ENCODE measurements around the gene SLC30A3.

SLC30A3 gene

GRCh38 chr2:27242614-27242951 is 20.3 kb downstream of the SLC30A3 start:
- Mint-ChIP-seq H3K4me1 (ENCODE audit: low read depth) (no peaks in the 10 kb centered on the region), H3K36me3 (ENCODE audit: low read depth) (peaks cover 73% of the 10 kb centered on the region), H3K27ac (no peak overlapping the region)

GRCh38 chr2:27241761-27242613 is 20.9 kb downstream of the SLC30A3 start:
- no peak overlapping the region for H3K27ac Mint-ChIP-seq
- H3K4me1 Mint-ChIP-seq (ENCODE audit: low read depth): no peaks in the 10 kb centered on the region
- no peaks in the 10 kb centered on the region for H3K27me3 Mint-ChIP-seq
- H3K9me3 Mint-ChIP-seq: no peaks in the 10 kb centered on the region
- intact Hi-C loops (cut with micrococcal nuclease): no loop called here
- peaks cover 79% of the 10 kb centered on the region for H3K36me3 Mint-ChIP-seq (ENCODE audit: low read depth)
- no peak overlapping the region for H3K4me3 Mint-ChIP-seq

More at GRCh38 chr2:27242614-27242951, 20.3 kb downstream of the SLC30A3 start:
- intact Hi-C loops (cut with micrococcal nuclease): no loop called here
- Mint-ChIP-seq H3K9me3 (no peaks in the 10 kb centered on the region), H3K4me3 (no peak overlapping the region), H3K27me3 (peaks cover 2% of the 10 kb centered on the region)

GRCh38 chr2:27240406-27240805 is 22.4 kb downstream of the SLC30A3 start:
- H3K9me3 Mint-ChIP-seq: no peaks in the 10 kb centered on the region
- peaks cover 94% of the 10 kb centered on the region for H3K36me3 Mint-ChIP-seq (ENCODE audit: low read depth)
- H3K27me3 Mint-ChIP-seq: no peaks in the 10 kb centered on the region
- H3K27ac Mint-ChIP-seq: no peak overlapping the region
- intact Hi-C loops (cut with micrococcal nuclease): no loop called here
- H3K4me1 Mint-ChIP-seq (ENCODE audit: low read depth): no peaks in the 10 kb centered on the region
- no peak overlapping the region for H3K4me3 Mint-ChIP-seq

- intact Hi-C loops (cut with micrococcal nuclease): no loop called here
- Mint-ChIP-seq H3K4me3 (no peak overlapping the region), H3K4me1 (ENCODE audit: low read depth) (no peaks in the 10 kb centered on the region), H3K27me3 (no peaks in the 10 kb centered on the region), H3K27ac (no peak overlapping the region), H3K36me3 (ENCODE audit: low read depth) (peaks cover 100% of the 10 kb centered on the region), H3K9me3 (no peaks in the 10 kb centered on the region)
These were observed 23.9 kb downstream of the SLC30A3 start for GRCh38 chr2:27238976-27239375.

GRCh38 chr2:27237341-27237945 is 25.4 kb downstream of the SLC30A3 start:
- H3K27ac Mint-ChIP-seq: no peak overlapping the region
- H3K9me3 Mint-ChIP-seq: no peaks in the 10 kb centered on the region
- peaks cover 100% of the 10 kb centered on the region for H3K36me3 Mint-ChIP-seq (ENCODE audit: low read depth)
- intact Hi-C loops (cut with micrococcal nuclease): no loop called here
- no peak overlapping the region for H3K4me3 Mint-ChIP-seq
- no peaks in the 10 kb centered on the region for H3K27me3 Mint-ChIP-seq
- no peaks in the 10 kb centered on the region for H3K4me1 Mint-ChIP-seq (ENCODE audit: low read depth)

GRCh38 chr2:27236626-27237025 is 26.2 kb downstream of the SLC30A3 start:
- H3K9me3 Mint-ChIP-seq: no peaks in the 10 kb centered on the region
- H3K27ac Mint-ChIP-seq: no peak overlapping the region
- intact Hi-C loops (cut with micrococcal nuclease): no loop called here
- H3K4me3 Mint-ChIP-seq: no peak overlapping the region
- H3K27me3 Mint-ChIP-seq: no peaks in the 10 kb centered on the region
- no peaks in the 10 kb centered on the region for H3K4me1 Mint-ChIP-seq (ENCODE audit: low read depth)
- H3K36me3 Mint-ChIP-seq (ENCODE audit: low read depth): peaks cover 100% of the 10 kb centered on the region

- Mint-ChIP-seq H3K27me3 (no peaks in the 10 kb centered on the region), H3K9me3 (no peaks in the 10 kb centered on the region), H3K4me3 (no peak overlapping the region), H3K27ac (no peak overlapping the region), H3K36me3 (ENCODE audit: low read depth) (peaks cover 100% of the 10 kb centered on the region), H3K4me1 (ENCODE audit: low read depth) (no peaks in the 10 kb centered on the region)
- intact Hi-C loops (cut with micrococcal nuclease): no loop called here
These were observed 26.7 kb downstream of the SLC30A3 start for GRCh38 chr2:27236136-27236535.

- peaks cover 98% of the 10 kb centered on the region for H3K36me3 Mint-ChIP-seq (ENCODE audit: low read depth)
- H3K4me3 Mint-ChIP-seq: no peak overlapping the region
- no peaks in the 10 kb centered on the region for H3K4me1 Mint-ChIP-seq (ENCODE audit: low read depth)
These were observed 29.5 kb downstream of the SLC30A3 start for GRCh38 chr2:27233341-27233740.

GRCh38 chr2:27231921-27232320 is 30.9 kb downstream of the SLC30A3 start:
- Mint-ChIP-seq H3K9me3 (no peaks in the 10 kb centered on the region), H3K27ac (no peak overlapping the region), H3K4me1 (ENCODE audit: low read depth) (no peaks in the 10 kb centered on the region), H3K4me3 (no peak overlapping the region), H3K36me3 (ENCODE audit: low read depth) (peaks cover 94% of the 10 kb centered on the region), H3K27me3 (no peaks in the 10 kb centered on the region)
- intact Hi-C loops (cut with micrococcal nuclease): no loop called here

More at GRCh38 chr2:27233341-27233740, 29.5 kb downstream of the SLC30A3 start:
- H3K27ac Mint-ChIP-seq: no peak overlapping the region
- no peaks in the 10 kb centered on the region for H3K27me3 Mint-ChIP-seq
- intact Hi-C loops (cut with micrococcal nuclease): no loop called here
- H3K9me3 Mint-ChIP-seq: no peaks in the 10 kb centered on the region

GRCh38 chr2:27227501-27227900 is 35.3 kb downstream of the SLC30A3 start:
- Mint-ChIP-seq H3K27ac (no peak overlapping the region), H3K9me3 (no peaks in the 10 kb centered on the region), H3K4me3 (no peak overlapping the region), H3K36me3 (ENCODE audit: low read depth) (peaks cover 94% of the 10 kb centered on the region), H3K4me1 (ENCODE audit: low read depth) (no peaks in the 10 kb centered on the region), H3K27me3 (no peaks in the 10 kb centered on the region)
- intact Hi-C loops (cut with micrococcal nuclease): no loop called here

GRCh38 chr2:27225526-27225925 is 37.3 kb downstream of the SLC30A3 start:
- peaks cover 87% of the 10 kb centered on the region for H3K36me3 Mint-ChIP-seq (ENCODE audit: low read depth)

GRCh38 chr2:27223416-27223815 is 39.4 kb downstream of the SLC30A3 start:
- Mint-ChIP-seq H3K4me1 (ENCODE audit: low read depth) (peaks cover 4% of the 10 kb centered on the region), H3K9me3 (no peaks in the 10 kb centered on the region), H3K4me3 (no peak overlapping the region), H3K27ac (no peak overlapping the region), H3K27me3 (no peaks in the 10 kb centered on the region), H3K36me3 (ENCODE audit: low read depth) (peaks cover 76% of the 10 kb centered on the region)
- intact Hi-C loops (cut with micrococcal nuclease): no loop called here

More at GRCh38 chr2:27225526-27225925, 37.3 kb downstream of the SLC30A3 start:
- no peaks in the 10 kb centered on the region for H3K4me1 Mint-ChIP-seq (ENCODE audit: low read depth)
- intact Hi-C loops (cut with micrococcal nuclease): no loop called here
- H3K9me3 Mint-ChIP-seq: no peaks in the 10 kb centered on the region
- no peak overlapping the region for H3K4me3 Mint-ChIP-seq
- no peak overlapping the region for H3K27ac Mint-ChIP-seq
- H3K27me3 Mint-ChIP-seq: no peaks in the 10 kb centered on the region

GRCh38 chr2:27222407-27222806 is 40.4 kb downstream of the SLC30A3 start:
- no peaks in the 10 kb centered on the region for H3K9me3 Mint-ChIP-seq
- peaks cover 14% of the 10 kb centered on the region for H3K4me1 Mint-ChIP-seq (ENCODE audit: low read depth)
- H3K4me3 Mint-ChIP-seq: no peak overlapping the region
- no peaks in the 10 kb centered on the region for H3K27me3 Mint-ChIP-seq
- H3K36me3 Mint-ChIP-seq (ENCODE audit: low read depth): peaks cover 80% of the 10 kb centered on the region
- intact Hi-C loops (cut with micrococcal nuclease): no loop called here
- H3K27ac Mint-ChIP-seq: no peak overlapping the region

- intact Hi-C loops (cut with micrococcal nuclease): no loop called here
- Mint-ChIP-seq H3K4me1 (ENCODE audit: low read depth) (peaks cover 25% of the 10 kb centered on the region), H3K27ac (no peak overlapping the region), H3K27me3 (no peaks in the 10 kb centered on the region), H3K9me3 (no peaks in the 10 kb centered on the region), H3K4me3 (no peak overlapping the region), H3K36me3 (ENCODE audit: low read depth) (peaks cover 80% of the 10 kb centered on the region)
These were observed 41.7 kb downstream of the SLC30A3 start for GRCh38 chr2:27221166-27221565.

Data from dendritic cell treated with granulocyte-macrophage colony-stimulating factor and Interleukin-4, amounts not matched to agents 40 ng/mL and 50 ng/mL, for 4 days (primary cell).